Peyer's patch (tissue), 4 donors: ENCODE results near the gene CTNNA1.

ENCODE experiments used
- CTCF ChIP-seq, 6 experiments: fragments of 450-650 bp in 4 of 6; fragments of 200-600 bp in 2 of 6; sonication (generic) in 1 of 6; IDR thresholded peaks; one replicate each; pipeline ENCODE4 v1.5.1; 2017 to 2019; ENCODE audit warnings: antibody characterized with exemption in 6 of 6, mild to moderate bottlenecking in 3 of 6, moderate library complexity in 1 of 6
- POLR2A ChIP-seq, 2 donors: fragments of 450-650 bp; IDR thresholded peaks; one replicate each; pipeline ENCODE4 v1.5.1; 2017; ENCODE audit warnings: antibody characterized with exemption in 2 of 2, mild to moderate bottlenecking in 2 of 2, moderate library complexity in 2 of 2

GRCh38 chr5:138942066-138942465 lies 188.8 kb downstream of the CTNNA1 start:
- TF ChIP-seq CTCF (IDR thresholded peaks at IDR 0.05) (no peak), POLR2A (IDR thresholded peaks at IDR 0.05) (no peak)
